Measurements from ENCODE around the gene CORIN.

The CORIN gene, protein sequence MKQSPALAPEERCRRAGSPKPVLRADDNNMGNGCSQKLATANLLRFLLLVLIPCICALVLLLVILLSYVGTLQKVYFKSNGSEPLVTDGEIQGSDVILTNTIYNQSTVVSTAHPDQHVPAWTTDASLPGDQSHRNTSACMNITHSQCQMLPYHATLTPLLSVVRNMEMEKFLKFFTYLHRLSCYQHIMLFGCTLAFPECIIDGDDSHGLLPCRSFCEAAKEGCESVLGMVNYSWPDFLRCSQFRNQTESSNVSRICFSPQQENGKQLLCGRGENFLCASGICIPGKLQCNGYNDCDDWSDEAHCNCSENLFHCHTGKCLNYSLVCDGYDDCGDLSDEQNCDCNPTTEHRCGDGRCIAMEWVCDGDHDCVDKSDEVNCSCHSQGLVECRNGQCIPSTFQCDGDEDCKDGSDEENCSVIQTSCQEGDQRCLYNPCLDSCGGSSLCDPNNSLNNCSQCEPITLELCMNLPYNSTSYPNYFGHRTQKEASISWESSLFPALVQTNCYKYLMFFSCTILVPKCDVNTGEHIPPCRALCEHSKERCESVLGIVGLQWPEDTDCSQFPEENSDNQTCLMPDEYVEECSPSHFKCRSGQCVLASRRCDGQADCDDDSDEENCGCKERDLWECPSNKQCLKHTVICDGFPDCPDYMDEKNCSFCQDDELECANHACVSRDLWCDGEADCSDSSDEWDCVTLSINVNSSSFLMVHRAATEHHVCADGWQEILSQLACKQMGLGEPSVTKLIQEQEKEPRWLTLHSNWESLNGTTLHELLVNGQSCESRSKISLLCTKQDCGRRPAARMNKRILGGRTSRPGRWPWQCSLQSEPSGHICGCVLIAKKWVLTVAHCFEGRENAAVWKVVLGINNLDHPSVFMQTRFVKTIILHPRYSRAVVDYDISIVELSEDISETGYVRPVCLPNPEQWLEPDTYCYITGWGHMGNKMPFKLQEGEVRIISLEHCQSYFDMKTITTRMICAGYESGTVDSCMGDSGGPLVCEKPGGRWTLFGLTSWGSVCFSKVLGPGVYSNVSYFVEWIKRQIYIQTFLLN

GRCh38 chr4:47837908-47838294 is at the start of gene CORIN:
Gene CORIN, minus strand, starts transcription at chr4:47838067. Its CDS starts 118 bp downstream, at chr4:47837949.
- DNase-seq, result no peak

DNA sequence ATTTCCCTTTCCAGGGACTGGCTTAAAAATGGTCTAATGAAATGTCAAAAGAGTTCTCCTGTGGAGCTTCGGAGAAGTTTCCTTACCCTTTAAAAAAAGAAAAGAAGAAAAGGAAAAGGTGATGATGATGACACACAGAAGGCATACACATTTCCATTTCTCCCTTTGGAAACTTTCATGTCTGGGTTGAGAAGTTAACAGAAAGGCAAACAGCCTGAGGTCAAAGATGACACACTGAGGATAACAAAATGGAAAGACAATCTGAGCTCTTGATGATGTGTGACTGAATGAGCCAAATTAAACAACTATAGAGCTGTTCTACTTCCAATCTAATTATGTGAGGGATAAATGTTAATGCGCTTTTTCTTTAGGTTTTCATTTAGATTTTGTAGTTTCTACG is 44.4 kb upstream of the CORIN start:
- no peak for DNase-seq

DNA sequence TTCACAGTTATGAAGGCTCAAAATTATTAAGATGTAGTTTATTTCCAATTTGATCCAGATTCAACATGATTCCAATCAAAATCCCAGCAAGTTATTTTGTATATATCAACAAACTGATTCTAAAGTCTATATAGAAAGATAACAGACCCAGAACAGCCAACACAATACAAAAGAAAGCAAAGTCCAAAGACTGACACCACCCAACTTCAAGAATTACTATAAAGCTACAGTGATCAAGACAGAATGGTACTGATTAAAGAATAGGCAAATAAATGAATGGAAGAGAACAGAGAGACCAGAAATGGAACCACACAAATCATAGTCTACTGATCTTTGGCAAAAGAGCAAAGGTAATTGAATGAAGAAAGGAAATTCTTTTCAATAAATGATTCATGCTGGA is 41.6 kb upstream of the CORIN start:
- no peak for DNase-seq

DNA sequence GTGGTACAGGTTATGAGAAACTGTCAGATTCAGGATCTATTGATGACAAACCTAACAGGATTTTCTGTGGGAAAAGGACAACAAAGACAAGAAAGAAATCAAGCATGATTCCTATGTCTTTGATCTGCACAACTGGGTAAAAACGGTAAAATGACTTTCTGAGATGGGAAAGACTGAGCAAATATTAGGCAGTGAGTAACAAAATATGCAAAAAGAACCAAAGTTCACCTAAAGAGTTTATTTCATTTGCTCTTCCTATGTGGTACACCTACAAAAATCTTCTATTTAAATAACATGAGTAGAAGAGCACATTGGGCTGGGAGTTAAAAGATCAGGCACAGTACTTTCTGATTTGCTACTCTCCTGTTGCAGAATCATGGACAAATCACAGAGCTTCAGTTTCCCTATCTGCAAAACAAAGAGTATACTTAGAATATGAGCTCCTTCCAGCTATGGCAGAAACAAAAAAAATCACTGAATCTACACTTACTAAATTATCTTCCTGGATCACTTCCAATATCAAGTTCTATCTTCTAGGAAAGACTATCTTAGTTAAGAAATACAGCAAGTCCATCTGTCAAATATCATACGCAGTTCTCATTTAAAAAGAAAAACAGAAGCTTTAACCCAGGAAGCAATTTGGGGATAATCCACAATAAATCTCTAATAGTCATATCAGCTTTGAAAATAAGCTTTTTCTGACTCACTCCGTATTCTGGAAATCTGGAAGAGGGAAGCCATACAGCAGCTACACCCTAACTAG is 39.1 kb upstream of the CORIN start:
- DNase-seq, result no peak

- DNase-seq, result no peak
These were observed 38.4 kb upstream of the CORIN start for GRCh38 chr4:47876310-47876709.

GRCh38 chr4:47873877-47874541 is 36.1 kb upstream of the CORIN start:
- no peak for DNase-seq

GRCh38 chr4:47863486-47863885 is 25.6 kb upstream of the CORIN start:
- DNase-seq, result no peak

DNA sequence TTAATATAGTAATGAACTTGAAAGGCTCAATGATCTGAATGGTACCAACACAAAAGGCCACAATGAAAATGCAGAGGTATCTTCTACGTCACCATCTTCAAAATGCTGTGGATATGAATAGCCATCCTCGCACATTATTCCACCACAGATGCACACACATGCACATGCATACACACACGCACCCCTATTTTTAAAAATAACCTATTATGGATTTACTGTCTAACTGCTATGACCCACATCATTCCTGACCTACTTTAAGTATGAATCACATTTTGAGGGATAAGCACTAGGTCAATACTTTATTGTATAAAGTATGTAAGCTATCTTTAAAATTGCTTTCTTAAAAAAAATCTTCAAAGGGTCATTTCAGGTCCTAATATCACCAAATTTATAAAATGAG is 24.4 kb upstream of the CORIN start:
- DNase-seq, result no peak

DNA sequence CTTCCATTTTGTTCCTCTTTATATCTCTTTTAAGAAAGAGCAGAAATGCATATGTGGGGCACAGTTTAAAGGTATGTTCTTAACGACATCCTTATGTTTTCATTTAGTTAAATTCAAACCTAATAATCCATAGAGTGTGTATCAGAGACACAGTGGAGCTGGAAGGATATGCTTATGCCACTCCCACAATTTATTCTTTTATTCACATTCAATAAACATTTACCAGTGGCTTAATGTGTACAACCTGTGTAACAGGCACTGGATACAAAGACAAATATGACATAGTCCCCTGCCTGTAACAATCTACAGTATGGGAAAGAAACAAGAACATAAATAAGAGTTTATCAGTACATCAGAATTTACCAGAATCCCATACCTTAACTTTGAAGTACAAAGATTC is 22.4 kb upstream of the CORIN start:
- no peak for DNase-seq

DNA sequence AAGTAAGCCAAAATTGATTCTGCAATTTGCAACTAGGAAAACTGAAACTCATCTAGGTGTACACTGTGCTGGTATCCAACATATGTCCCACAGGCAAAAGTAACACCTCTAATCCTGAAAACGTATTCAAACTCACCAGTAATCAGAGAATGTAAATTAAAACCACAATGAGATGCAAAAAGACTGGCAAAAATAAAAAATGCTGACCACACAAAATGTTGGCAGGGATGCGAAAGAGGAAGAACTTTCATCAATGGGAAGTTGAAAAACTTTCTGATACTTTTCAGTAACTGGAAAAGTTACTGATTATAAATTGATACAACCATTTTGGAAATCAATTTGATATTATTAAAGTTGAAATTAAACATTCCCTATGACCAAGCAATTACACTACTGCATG is 20.1 kb upstream of the CORIN start:
- DNase-seq, result no peak

DNA sequence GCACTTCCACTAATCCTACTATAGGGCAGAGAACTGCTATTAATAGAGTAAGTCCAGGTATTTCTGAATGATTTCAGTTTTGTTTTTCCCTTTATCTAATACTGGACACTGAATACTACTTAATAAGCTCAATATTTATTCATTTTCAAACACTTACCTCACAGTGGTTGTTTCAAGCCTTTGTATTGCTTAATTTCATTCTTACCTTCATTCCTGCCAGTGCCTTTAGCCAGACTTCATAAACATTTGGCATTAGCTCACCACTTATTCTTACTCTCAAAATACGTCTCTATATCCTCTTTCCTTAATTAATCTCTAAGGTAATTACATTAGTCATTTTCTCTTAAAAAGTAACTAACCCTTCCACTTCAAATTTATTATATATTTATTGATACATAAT is 18.8 kb upstream of the CORIN start:
- DNase-seq, result no peak

GRCh38 chr4:47855350-47855749 is 17.5 kb upstream of the CORIN start:
- DNase-seq, result no peak

DNA sequence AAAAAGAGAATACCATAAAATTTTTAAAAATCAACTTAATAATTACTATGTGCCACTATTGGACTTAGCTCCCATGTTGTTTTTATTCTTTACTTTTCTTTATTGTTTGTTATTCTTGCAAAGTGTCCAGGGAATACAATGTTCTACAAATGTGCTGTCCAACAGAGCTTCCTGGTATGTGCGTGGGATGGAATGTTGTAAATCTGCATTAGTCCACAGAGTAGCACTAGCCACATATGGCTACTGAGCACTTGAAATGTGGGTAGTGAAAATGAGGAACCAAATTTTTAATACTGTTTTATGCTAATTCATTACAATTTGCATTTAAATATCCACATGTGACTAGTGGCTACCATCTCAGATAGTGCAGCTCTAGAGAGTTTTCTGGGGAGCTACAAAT is 14.3 kb upstream of the CORIN start:
- DNase-seq, result no peak

GRCh38 chr4:47849466-47849865 is 11.6 kb upstream of the CORIN start:
- DNase-seq, result no peak

- DNase-seq, result no peak
These were observed 10.2 kb upstream of the CORIN start for GRCh38 chr4:47848041-47848440.

GRCh38 chr4:47842985-47843384 is 5.1 kb upstream of the CORIN start:
- no peak for DNase-seq

DNA sequence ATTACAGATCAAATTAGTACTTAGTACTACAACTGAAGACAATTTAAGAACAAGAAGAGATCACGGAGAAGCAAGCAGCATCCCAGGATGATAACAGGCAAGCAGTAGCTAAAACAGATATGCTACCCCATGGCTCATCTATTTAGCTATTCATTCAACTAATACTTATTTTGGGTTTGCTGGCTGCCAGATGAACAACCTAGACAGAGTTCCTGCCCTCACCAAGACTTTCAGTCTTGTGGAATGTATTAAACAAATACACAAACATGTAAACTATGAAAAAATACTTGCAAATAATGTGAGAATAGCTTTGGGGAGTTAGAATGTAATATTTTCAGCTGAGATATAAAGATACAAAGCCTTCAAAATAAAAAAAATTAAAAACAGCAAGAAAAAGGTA is 2.4 kb upstream of the CORIN start:
- no peak for DNase-seq

- peak; percentile 82 for DNase-seq
These were observed 1.4 kb upstream of the CORIN start for GRCh38 chr4:47839259-47839658.

GRCh38 chr4:47838445-47838844 is 578 bp upstream of the CORIN start:
- DNase-seq, result no peak

- peak; percentile 34 for DNase-seq
These were observed 566 bp downstream of the CORIN start for GRCh38 chr4:47837094-47837907.

- peak; percentile 57 for DNase-seq
These were observed 1.2 kb downstream of the CORIN start for GRCh38 chr4:47836641-47837093.

Data from stimulated activated CD4-positive, alpha-beta T cell treated with anti-CD3 and anti-CD28 coated beads, Interleukin-1b, Interleukin-23, amount 100 ng/mL, for 48 hours (primary cell).